ENCODE results near the gene ZNF74.

DNA sequence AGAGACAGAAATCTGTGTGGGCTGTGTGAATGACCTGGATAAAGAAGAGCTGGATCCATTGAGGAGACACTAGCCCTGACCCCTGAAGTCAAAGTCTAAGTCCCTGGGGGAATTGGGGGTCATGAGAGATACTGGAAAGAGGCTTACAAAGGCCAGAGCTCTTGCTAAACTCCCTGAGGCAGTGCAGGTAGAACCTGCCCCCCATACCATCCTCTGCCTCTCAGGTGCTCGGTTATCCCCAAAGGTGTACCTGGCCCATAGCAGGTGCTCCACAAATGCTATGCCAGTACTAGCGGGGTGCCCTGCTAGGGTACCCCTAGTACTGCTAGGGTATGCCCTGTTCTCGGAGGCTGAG, 62.7 kb downstream of the ZNF74 start:
- no peak for TF ChIP-seq TAF1 (IDR thresholded peaks at IDR 0.05; ENCODE audit: borderline replicate concordance, insufficient read depth, low read length)
- TF ChIP-seq, protein P1, sequence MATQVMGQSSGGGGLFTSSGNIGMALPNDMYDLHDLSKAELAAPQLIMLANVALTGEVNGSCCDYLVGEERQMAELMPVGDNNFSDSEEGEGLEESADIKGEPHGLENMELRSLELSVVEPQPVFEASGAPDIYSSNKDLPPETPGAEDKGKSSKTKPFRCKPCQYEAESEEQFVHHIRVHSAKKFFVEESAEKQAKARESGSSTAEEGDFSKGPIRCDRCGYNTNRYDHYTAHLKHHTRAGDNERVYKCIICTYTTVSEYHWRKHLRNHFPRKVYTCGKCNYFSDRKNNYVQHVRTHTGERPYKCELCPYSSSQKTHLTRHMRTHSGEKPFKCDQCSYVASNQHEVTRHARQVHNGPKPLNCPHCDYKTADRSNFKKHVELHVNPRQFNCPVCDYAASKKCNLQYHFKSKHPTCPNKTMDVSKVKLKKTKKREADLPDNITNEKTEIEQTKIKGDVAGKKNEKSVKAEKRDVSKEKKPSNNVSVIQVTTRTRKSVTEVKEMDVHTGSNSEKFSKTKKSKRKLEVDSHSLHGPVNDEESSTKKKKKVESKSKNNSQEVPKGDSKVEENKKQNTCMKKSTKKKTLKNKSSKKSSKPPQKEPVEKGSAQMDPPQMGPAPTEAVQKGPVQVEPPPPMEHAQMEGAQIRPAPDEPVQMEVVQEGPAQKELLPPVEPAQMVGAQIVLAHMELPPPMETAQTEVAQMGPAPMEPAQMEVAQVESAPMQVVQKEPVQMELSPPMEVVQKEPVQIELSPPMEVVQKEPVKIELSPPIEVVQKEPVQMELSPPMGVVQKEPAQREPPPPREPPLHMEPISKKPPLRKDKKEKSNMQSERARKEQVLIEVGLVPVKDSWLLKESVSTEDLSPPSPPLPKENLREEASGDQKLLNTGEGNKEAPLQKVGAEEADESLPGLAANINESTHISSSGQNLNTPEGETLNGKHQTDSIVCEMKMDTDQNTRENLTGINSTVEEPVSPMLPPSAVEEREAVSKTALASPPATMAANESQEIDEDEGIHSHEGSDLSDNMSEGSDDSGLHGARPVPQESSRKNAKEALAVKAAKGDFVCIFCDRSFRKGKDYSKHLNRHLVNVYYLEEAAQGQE (IDR thresholded peaks at IDR 0.05; ENCODE audit: insufficient read depth in 1 of 2, low read depth in 2 of 2, low read length in 2 of 2): no peak

All from PFSK-1 (cell line).